ENCODE results near the gene SGPP2. TPM values are rescaled to one million over a fixed set of nuclear protein-coding genes. Genes with fewer than 3 reads are reported as not detected.

Gene SGPP2
- total RNA-seq, 2 donors from 2014 or later, result 54.0 to 96.5 TPM

DNA sequence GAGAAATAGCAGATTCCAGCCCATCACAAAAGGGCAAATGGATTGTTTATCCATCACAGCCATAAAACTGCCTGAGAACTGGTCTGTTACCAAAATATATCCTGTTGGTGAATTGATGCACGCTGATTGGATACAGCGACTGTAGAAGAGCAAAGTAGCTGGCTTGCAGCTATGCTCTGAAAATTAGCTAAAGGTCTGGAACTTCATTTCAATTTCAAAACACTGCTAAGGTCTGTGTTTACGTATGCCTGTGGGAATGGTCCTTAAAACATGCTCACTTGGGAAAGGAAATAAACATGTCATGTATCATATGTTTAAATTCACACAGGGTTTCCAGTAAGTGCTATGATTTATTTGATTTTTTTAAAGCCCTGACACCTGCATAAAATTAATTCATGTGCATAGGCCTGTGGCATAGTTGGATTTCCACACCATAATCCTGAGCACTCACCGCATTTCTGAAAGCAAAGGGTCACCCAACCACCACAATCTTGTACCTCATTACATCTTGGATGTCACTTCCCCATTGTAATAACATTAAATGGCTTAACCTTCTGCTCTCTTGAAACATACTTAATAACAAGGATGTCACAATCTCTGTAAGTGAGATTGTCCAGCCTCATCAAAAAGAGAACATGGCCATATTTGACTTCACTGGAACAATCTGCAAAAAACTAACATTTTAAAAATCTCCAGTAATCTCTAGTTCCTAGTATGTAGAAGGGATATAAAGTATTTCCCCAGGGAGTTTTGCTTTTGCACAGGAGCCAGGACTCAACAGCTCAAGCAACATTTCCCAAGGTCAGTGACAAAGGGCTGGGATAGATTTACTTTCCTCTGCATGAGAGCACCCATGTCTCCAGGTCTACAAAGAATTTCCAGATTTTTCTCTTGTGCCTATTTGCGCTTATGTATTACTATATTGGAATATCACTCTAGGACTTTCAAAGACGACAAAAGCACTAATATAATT, 121.8 kb downstream of the SGPP2 start:
- TF ChIP-seq, protein P1, sequence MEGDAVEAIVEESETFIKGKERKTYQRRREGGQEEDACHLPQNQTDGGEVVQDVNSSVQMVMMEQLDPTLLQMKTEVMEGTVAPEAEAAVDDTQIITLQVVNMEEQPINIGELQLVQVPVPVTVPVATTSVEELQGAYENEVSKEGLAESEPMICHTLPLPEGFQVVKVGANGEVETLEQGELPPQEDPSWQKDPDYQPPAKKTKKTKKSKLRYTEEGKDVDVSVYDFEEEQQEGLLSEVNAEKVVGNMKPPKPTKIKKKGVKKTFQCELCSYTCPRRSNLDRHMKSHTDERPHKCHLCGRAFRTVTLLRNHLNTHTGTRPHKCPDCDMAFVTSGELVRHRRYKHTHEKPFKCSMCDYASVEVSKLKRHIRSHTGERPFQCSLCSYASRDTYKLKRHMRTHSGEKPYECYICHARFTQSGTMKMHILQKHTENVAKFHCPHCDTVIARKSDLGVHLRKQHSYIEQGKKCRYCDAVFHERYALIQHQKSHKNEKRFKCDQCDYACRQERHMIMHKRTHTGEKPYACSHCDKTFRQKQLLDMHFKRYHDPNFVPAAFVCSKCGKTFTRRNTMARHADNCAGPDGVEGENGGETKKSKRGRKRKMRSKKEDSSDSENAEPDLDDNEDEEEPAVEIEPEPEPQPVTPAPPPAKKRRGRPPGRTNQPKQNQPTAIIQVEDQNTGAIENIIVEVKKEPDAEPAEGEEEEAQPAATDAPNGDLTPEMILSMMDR (IDR thresholded peaks at IDR 0.05), result no peak
- H3K27me3 ChIP-seq, result no peaks in the 10 kb centered on the region
- no peaks in the 10 kb centered on the region for H3K4me1 ChIP-seq
- no peaks in the 10 kb centered on the region for H3K36me3 ChIP-seq
- H3K9ac ChIP-seq (ENCODE audit: low read depth in 2 of 2, low read length in 2 of 2), result no peak overlapping the region
- no peaks in the 10 kb centered on the region for H3K9me3 ChIP-seq
- H3K27ac ChIP-seq, result no peak overlapping the region
- DNase-seq, result no peak
- intact Hi-C loops (cut with DNase I), result no loop called here
- no peak overlapping the region for H3K4me3 ChIP-seq

DNA sequence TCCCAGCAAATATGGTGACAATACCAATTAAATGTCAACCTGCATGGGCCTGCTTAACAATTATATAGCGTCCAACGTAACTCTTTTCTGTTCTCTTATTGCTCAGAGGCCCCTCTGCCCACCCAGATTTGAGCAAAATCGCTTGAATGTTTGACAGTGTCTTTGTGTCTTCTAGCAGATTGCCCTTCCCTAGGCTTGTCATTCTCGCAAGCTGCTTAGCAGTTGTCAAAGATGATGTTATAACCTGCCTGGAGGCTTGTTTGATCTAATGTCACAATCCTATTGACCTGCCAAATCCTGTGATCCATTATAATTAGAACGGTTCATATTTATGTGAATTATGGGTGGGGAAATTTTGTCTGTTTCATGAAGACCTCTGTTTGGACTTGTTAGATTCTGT, 122.7 kb downstream of the SGPP2 start:
- Histone ChIP-seq H3K27me3 (no peaks in the 10 kb centered on the region), H3K4me1 (no peaks in the 10 kb centered on the region), H3K27ac (no peak overlapping the region), H3K36me3 (no peaks in the 10 kb centered on the region), H3K4me3 (no peak overlapping the region), H3K9ac (ENCODE audit: low read depth in 2 of 2, low read length in 2 of 2) (no peak overlapping the region), H3K9me3 (no peaks in the 10 kb centered on the region)
- intact Hi-C loops (cut with DNase I), result no loop called here
- no peak for DNase-seq
- TF ChIP-seq, protein P1 (IDR thresholded peaks at IDR 0.05), result no peak

DNA sequence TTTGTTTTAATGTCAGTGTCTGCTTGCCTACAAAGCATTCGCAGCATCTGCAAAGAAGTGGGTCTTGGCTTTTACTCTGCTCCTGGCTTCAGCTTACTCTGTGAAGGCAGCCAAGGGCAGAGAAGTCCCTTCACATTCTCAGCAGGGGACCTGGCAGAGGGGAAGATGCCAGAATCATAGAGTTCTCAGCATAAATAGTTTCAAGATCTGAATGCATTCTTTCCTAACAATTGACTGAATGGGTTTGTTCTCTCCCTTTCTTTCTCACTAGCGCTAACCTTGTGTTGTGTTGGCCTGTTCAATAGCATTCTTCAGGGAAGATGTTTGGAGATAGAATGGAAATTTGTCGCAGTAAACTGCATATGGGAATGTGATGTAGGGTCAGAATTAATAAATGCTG, 124.6 kb downstream of the SGPP2 start:
- intact Hi-C loops (cut with DNase I), result no loop called here
- Histone ChIP-seq H3K27ac (no peak overlapping the region), H3K4me1 (no peaks in the 10 kb centered on the region)

DNA sequence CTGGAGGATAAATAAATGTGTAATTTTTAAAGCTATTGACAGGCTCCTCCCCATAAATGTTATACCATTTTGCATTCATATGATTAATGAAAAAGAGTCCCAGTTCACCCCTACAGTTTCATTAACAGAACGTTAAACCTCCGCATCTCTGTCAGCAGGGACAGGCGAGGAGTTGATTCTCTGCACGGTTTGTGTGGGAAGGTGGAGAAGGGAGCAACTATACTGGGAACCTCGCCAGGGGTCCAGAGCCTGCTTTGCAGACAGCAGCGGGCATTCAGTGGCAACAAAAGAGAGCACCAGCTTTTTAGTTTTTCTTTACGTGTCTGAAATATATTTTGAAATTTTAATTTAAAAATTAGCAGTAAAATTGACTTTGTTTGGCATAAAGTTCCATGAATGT, 130.2 kb downstream of the SGPP2 start:
- TF ChIP-seq, protein P1 (IDR thresholded peaks at IDR 0.05), result no peak
- no peaks in the 10 kb centered on the region for H3K4me1 ChIP-seq
- H3K9me3 ChIP-seq, result no peaks in the 10 kb centered on the region
- no peaks in the 10 kb centered on the region for H3K27me3 ChIP-seq
- no peak overlapping the region for H3K4me3 ChIP-seq
- no peak overlapping the region for H3K27ac ChIP-seq
- DNase-seq, result no peak
- no peaks in the 10 kb centered on the region for H3K36me3 ChIP-seq
- intact Hi-C loops (cut with DNase I), result no loop called here
- H3K9ac ChIP-seq (ENCODE audit: low read depth in 2 of 2, low read length in 2 of 2), result no peak overlapping the region

More for the DNA sequence above, 124.6 kb downstream of the SGPP2 start:
- Histone ChIP-seq H3K27me3 (no peaks in the 10 kb centered on the region), H3K4me3 (no peak overlapping the region), H3K9ac (ENCODE audit: low read depth in 2 of 2, low read length in 2 of 2) (no peak overlapping the region), H3K9me3 (no peaks in the 10 kb centered on the region), H3K36me3 (no peaks in the 10 kb centered on the region)
- no peak for DNase-seq
- TF ChIP-seq, protein P1 (IDR thresholded peaks at IDR 0.05), result no peak

DNA sequence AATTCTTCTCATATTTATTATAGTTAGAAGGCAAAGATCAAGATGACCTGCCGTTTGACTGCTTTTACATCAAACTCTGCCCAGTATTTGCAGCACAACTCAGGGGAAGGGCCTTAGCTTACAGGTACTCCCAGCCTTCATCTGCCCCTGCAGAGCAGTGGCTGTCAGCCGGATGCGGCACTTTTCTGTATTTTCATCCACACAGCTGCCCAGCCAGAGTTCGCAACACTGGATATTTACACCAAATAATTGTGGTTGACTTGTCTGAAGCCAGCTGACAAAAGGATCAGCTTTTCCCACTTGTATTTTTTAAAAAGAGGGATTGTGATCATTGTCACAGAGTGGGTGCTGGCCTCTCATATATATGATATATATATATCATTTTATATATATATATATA, 136.8 kb downstream of the SGPP2 start:
- Histone ChIP-seq H3K4me3 (no peak overlapping the region), H3K27ac (no peak overlapping the region), H3K9ac (ENCODE audit: low read depth in 2 of 2, low read length in 2 of 2) (no peak overlapping the region), H3K4me1 (no peaks in the 10 kb centered on the region), H3K9me3 (no peaks in the 10 kb centered on the region), H3K27me3 (no peaks in the 10 kb centered on the region), H3K36me3 (no peaks in the 10 kb centered on the region)
- no peak for DNase-seq
- intact Hi-C loops (cut with DNase I), result loop anchor here (5.0 to 10.0 kb wide), 2 partner anchors 244 to 506 kb away; no protein-coding TSS in a partner anchor
- TF ChIP-seq, protein P1 (IDR thresholded peaks at IDR 0.05), result no peak
